Measurements from ENCODE around the gene POLR1C.
"Not testable (repeated sequence)": the region's sequence is repeated elsewhere in the genome, so short reads cannot be mapped to it uniquely, and the experiment has no call there.

POLR1C gene, protein sequence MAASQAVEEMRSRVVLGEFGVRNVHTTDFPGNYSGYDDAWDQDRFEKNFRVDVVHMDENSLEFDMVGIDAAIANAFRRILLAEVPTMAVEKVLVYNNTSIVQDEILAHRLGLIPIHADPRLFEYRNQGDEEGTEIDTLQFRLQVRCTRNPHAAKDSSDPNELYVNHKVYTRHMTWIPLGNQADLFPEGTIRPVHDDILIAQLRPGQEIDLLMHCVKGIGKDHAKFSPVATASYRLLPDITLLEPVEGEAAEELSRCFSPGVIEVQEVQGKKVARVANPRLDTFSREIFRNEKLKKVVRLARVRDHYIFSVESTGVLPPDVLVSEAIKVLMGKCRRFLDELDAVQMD
- 22.6 to 120 (median 25.0) reads per million in 3 experiments for total RNA-seq

DNA sequence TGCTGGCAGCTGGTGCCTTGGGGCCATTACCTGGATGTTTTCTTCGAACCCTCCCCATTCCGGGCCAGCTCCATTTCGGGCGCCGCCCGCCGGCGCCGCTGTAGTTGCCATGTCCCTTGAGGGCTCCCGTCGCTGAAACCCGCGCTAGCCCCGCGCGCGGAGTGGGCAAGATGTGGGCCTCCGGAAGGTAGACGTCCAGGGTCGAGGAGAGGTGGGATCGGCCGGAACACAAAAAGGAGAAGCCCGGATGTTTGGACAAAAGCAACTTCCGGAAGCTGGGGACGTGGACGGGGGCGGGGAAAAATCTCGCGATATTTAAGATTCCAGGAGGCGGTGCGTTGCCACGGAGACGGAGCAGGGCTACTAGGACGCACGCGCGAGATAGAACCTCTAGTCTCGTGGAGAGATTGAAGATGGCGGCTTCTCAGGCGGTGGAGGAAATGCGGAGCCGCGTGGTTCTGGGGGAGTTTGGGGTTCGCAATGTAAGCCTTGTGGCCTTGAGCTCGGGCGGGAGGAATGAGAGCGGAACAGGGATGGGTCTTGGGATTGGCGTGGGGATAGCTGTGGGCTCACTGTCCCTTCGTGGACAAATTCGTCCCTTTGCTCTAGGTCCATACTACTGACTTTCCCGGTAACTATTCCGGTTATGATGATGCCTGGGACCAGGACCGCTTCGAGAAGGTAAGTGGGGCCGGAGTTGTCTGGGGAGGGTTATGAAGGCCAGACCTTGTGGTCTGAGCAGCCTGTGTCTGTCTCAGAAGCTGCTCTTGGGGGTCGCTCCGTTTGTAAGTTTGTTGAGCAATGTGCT is at the start of gene POLR1C, which contains the start of gene YIPF3:
Gene POLR1C, plus strand, starts transcription at position 393 of the 808 bp plus-strand sequence. Its CDS starts 21 bp downstream, at position 414.
Gene YIPF3, minus strand, starts transcription at position 230 of the 808 bp plus-strand sequence. Its CDS starts 119 bp downstream, at position 111.
- DNase-seq, result peak; percentile 96

DNA sequence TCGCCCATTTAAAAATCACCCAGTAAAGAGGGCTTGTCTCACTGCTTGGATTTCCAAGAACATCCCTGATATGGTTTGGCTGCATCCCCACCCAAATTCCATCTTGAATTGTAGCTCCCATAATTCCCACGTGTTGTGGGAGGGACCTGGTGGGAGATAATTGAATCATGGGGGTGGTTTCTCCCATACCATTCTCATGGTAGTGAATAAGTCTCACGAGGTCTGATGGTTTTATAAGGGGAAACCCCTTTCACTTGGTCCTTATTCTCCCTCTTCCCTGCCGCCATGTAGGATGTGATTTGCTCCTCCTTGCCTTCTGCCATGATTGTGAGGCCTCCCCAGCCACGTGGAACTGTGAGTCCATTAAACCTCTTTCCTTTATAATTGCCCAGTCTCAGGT is 49.6 kb upstream of the POLR1C start:
- DNase-seq, result not testable (repeated sequence)

- DNase-seq, result no peak
Measured at GRCh38 chr6:43467752-43468151, 49.1 kb upstream of the POLR1C start.

DNA sequence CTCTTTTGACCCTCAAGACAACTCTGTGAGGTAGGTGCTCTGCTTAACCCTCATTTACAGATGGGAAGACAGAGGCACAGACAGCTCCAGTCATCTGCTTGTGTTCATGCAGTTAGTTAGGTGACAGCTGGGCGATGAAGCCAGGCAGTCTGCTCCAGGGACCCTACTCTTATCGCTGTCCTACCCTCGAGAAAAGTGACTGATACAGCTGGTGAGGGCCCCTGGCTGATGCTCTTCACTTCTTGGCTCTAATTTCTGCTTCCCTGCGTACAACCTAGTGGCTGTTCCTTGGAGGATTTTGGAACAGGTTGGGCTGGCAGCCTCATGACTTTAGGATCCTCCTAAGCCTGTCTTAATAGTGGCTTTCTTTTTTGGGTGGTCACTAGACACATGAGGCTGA is 48.6 kb upstream of the POLR1C start:
- no peak for DNase-seq

DNA sequence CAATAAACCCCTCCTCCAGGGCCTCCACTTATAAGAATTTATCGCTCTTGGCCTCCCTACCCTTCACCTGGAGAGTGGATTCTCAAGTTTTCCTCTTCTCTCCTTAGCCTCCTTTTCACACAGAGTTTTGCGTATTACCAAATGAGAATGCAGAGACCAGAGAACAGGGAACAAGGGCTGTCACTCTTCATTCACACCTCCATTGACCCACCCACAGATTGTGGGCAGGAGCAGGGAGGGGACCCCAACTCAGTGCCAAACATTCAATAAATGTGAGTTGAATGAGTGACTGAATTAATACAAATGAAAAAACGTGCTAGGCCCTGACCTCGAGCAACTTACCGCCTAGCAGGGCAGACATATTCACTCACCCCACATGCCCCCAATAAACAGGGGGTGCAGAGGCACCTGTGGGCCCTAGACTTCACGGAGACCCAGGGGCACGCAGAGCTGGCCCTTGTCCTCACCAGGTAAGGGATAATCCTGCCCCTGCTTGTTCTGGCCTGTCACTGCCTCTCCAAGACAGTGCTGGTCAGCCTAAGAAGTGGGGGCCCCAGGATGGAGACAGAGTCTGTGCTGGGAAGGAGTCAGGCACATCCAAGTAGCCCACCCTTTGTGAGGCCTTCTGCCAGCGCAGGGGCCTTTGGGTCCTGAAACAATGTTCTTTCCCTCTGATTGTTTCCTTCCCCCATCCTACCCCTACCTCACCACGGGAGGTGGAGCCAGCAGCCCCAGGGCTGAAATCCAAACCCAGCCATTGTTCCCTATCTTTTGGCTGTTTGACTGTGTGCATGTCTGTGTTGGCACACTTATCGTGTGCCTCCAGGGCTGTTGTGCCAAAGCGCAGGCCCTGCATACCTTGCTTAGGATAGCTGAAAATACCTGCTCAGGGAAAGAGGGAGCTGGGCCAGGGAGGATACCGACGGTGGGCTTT is 47.9 kb upstream of the POLR1C start:
- DNase-seq, result no peak

GRCh38 chr6:43469947-43470346 is 46.9 kb upstream of the POLR1C start:
- DNase-seq, result no peak

- DNase-seq, result no peak
Measured at GRCh38 chr6:43471399-43471798, 45.5 kb upstream of the POLR1C start.

GRCh38 chr6:43472515-43472914 is 44.4 kb upstream of the POLR1C start:
- DNase-seq, result no peak

- DNase-seq, result no peak
Measured at GRCh38 chr6:43475516-43475915, 41.4 kb upstream of the POLR1C start.

DNA sequence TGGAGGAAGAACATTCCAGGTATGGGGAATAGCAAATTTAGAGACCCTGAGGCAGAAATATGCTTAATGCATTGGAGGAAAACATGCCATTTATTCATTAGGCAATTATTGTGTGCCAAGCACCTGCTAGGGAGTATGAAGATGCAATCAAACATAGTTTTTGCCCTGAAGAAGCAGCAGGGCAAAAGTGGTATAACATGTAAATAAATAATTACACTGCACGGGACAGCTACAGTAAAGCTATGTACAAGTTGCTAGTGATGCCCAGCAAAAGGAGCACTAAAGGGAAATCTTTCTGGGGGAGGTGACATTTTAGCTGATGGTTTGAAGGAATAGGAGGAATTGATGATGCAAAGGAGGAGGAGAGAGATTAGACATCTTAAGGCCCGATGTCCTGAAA is 40.1 kb upstream of the POLR1C start:
- no peak for DNase-seq

DNA sequence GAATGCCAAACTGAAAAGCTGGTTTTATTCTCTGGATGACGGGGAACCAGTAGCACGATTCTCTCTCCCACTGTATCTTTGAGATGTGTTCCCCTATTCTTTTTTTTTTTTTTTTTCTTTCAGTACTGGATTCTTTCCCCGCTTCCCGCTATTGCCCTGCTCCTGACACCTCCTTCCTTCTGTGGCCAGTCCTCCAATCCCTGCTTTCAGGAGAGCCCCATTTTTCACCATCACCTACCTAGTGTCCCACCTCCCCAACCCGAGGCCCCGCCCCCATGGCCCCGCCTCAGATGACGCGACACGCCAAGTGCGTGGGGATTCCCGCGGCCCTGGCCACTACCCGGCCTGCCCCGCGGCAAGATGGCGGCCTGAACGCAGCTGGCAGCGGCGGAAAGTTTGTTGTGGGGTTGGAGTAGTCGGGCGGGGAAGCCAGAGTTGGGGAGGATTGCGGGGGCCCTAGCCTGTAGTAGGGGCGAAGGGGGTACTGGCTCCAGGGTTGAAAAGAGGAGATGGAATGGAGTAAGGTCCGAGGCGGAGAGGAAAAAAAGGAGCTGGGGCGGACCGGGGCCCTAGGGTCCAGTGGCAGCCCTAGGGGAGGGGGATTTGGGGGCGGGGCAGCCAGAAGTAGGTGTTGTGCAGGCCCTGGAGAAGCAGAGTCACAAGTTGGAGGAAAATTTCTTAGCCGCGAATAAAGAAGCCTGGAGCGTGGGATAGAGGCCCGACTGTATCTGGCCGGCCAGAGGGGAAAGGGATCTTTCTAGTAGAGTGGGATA is 39.5 kb upstream of the POLR1C start, which contains the start of gene TJAP1:
Gene TJAP1, plus strand, starts transcription at position 336 of the 773 bp plus-strand sequence. CDS start 21,432 bp downstream, outside the sequence.
- DNase-seq, result peak; percentile 93

DNA sequence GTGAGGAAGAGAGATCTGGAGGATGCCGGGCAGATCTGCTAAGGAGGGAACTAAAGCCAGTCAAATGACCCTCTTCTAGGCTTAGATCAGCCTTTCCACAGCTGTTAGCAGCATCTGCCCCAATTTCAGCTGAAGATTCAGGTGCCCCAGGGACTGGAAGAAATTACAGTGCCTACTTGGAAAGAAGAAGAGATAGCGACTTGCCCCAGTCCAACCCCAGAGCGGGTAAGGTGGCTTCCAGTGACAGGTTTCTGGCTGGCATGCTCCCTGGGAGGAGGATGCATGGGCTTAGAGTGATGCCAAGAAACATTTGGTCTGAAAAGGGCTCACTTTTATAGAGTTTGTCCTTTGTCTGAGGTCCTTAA is 38.9 kb upstream of the POLR1C start:
- DNase-seq, result no peak

GRCh38 chr6:43481075-43481474 is 35.8 kb upstream of the POLR1C start:
- DNase-seq, result no peak

DNA sequence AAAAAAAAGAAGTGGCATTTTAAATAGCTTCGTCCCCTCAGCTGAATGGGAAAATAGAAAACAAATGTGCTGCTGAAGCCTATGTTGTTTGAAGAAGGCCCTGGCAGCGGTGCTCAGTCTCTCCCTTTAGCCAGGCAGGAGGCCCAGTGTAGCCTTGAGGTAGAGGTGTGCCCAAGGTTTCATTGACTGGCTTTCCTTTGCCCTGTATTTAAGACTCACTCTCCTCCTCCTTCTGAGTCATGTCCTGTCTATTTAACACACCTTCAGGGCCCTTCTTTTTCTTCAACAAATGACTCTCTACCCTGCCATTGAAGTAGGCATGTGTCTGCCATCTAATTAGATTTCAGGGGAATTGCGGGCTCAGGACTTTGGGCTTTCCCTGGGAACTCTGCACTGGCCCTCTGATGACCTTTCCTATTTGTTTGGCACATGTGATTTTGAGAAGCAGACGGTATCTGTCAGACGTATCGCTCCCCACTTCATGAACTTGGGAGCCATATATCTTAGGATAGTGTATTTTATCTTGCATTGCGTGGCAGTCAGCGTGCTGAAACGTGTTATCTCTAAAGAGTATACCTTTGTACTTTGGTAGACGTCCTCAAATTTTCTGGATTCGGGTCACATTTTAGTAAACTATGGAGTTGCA is 35.2 kb upstream of the POLR1C start:
- DNase-seq, result no peak

- DNase-seq, result no peak
Measured at GRCh38 chr6:43488667-43489276, 28.1 kb upstream of the POLR1C start.

- no peak for DNase-seq
Measured at GRCh38 chr6:43489277-43490072, 27.4 kb upstream of the POLR1C start.

GRCh38 chr6:43490523-43490939 is 26.4 kb upstream of the POLR1C start:
- DNase-seq, result no peak

DNA sequence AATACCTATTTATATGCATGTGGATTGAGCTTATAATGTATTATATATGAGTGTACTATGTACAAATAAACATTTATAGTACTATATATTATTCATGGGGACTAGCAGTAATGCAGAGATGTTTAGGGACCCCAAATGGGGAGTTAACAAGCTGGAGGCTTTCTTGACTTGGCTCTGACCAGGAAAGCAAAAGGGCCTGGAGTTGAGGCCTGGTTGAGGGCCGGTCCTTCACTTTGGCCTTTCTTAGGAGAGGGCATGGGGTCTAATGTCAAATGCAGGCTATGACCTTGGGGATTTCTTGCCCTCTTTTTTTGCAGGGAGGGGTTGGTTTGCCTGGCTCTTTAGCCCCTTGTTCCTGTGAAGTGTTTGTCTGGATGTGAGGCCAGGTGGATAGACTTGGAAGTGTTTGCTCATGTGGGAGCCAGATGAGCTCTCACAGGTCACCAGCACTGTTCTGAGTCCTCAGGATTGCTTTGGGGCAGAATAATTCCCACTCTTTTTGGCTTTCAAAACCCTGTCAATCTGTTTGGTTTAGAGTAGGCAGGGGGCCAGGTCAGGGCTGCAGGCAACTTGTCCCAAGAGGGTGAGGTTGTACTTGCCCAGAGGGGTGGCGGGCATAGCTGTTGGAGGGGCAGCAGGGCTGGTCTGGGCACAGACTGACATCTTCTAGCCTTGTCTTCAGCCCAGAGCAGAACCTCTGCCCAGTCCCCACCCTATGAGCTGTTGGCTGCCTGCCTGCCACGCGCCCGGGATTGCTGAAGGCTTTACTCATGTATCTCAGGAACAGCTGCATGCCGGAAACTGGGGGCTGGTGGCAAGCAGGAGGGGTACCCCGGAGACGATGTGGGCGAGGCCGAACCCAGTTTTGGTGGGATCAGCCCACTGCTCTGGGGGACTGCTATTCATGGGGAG is 24.9 kb upstream of the POLR1C start:
- no peak for DNase-seq

DNA sequence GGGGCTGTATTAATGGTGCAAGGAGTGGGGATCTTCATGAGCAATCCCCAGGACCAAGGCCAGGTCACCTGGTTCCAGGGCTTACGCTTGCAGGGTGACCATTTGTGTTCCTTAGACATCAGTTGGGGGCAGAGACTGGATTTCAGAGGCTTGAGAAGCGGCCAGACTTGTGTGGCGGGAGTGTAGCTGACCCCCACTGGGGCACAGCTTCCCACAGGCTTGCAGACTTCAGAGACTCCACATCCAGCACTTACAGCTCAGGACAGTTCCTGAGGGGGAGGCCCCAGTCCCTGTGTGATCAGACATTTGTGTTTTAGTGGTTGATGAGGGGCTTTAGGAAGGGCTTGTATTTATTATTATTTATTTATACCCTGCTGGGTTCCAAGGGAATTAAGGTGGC is 24.2 kb upstream of the POLR1C start:
- no peak for DNase-seq

All from central memory CD4-positive, alpha-beta T cell (primary cell).